NCI-H748 treated with DMSO at 0.1 percent for 48 hours (cell line): ENCODE measurements around the gene PTPRN2.
A peak's percentile ranks its signal among the peaks of the same experiment; 100 is the strongest.
"Not testable (repeated sequence)": the region's sequence is repeated elsewhere in the genome, so short reads cannot be mapped to it uniquely, and the experiment has no call there.

Experiments
- DNase-seq: peaks from one replicate; lab custom pipeline; 2025; lab: John Stamatoyannopoulos, UW

Gene PTPRN2

DNA sequence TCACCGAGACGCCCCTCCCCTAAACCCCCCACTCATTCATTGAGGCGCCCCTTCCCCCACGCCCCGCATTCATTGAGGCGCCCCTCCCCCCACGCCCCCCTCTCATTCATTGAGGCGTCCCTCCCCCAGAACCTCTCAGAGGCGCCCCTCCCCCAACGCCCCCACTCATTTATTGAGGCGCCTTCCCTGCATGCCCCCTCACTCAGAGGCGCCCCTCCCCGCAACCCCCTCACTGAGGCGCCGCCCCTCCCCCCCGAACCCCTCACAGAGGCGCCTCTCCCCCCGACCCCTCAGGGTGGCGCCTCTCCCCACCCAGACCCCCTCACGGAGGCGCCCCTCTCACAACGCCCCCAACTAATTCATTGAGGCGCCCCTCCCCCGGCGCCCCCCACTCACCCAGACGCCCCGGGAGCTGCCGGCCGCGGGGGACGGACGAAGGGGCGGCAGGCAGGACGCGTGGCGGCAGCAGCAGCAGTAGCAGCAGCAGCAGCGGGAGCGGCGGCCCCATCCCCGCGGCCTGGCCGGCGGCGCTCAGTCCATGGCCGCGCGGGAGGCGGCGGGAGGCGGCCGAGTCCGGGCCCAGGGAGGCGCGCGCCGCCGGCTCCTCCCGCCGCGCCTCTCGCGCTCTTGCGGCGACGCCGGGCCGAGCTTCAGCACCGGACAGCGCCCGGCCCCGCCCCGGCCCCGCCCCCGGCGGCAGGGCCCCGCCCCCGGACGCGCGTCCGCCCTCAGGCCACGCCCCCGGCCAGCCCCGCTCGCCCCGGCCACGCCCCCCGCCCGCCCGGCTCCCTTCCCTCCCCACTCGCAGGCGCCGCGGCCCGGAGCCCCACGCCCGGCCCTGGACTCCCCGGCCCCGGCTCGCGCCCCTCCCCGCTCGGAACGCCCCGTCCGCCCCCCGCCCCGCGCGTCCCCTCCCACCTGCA is at the start of gene PTPRN2:
PTPRN2 (minus strand) TSS at position 662 of the 923 bp plus-strand sequence.
- peak; percentile 16 for DNase-seq

DNA sequence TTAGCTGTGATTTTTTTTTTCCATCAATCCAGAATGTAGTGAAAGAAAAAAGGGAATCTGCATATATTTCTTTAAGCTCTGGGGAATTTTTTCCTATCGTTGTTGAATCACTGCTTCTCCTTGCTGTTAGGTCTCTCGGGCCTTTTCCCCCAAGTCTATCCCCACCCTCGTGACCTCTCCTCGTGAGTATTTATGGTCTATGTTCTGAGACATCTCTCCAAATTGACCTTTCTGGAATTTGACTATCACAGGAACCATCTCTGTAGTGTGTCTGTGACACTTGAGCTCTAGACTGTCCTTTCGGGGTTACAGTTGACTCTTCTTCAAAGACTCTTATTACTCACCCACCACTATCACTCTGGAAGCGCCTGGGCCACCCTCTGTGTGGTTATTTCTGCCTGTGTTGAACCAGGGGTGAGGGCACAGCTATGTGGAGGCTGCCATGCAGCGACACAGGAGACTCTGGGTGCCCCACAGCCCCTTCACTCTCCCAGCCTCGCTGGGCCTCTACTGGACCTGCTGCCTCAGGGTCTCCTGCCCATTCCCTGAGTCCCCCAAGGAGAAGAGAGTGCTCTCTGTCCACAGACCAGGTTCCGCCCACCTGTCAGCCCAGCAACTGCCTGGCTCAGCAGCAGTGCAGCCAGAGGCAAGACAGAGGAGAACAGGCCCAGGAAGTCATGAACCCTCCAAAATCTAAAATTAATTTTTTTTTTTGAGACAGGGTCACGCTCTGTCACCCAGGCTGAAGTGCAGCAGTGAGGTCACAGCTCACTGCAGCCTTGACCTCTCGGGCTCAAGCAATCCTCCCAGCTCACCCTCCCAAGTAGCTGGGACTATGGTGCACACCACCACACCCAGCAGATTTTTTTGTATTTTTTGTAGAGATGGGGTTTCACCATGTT is 45.7 kb upstream of the PTPRN2 start:
- no peak for DNase-seq

DNA sequence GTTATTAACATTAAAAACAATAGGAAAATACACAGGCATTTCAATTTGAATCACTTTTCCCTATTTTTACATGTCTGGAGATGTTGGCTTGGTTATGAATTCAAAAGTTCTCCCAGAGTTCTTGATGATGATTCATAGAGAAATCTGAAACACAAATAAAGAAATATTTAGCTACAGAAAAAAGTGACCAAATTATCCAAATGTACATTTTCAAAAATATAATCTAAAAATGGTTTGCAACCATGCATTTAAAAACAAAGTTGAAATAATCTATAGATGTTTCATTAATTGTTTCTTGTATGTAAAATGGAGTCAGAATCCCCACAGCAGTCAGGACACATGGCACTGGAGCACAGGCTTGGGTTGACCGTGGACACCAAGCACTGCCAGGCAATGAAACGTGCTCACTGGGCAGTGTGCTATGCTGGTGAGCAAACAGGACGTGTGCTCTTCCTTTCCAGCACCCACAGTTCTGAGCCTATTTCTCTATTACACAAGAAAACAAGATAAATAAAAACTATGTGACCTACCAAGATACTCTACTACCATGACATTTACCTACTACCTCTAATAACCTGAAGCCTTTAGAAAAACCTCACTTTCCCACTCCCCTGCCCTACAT is 44.1 kb upstream of the PTPRN2 start:
- DNase-seq = no peak

DNA sequence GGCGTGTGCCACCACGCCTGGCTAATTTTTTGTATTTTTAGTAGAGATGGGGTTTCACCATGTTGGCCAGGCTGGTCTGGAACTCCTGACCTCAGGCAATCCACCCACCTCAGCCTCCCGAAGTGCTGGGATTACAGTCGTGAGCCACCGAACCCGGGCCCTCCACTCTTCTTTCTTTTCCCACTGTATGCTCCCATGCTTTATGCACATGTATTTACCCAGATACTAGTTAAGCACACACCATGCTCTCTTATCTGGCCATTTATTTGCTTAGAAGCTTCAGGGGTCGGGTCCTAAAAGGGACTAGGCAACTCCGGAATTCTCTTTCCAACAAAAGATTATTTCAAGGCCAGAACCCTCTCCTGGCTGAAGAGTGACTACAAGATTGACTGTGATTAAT is 38.7 kb upstream of the PTPRN2 start:
- not testable (repeated sequence) for DNase-seq

DNA sequence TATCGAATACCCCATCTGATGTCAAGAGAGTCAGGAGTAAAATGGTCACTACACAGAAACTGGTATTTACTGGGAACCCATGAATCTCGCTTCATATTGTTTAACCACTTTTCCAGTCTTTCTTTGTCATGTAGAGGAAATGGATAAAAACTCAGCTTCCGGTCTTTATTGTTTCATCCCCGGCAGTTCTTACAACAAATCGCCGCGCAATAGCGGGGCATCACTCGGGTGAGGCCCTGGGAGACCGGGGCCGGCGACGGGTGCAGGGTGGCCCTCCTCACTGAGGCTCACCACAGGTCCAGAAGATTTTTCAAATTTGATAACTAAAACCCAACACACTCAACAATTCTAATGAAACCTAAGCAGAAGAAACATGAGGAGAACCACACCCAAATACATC is 35.6 kb upstream of the PTPRN2 start:
- DNase-seq = no peak

DNA sequence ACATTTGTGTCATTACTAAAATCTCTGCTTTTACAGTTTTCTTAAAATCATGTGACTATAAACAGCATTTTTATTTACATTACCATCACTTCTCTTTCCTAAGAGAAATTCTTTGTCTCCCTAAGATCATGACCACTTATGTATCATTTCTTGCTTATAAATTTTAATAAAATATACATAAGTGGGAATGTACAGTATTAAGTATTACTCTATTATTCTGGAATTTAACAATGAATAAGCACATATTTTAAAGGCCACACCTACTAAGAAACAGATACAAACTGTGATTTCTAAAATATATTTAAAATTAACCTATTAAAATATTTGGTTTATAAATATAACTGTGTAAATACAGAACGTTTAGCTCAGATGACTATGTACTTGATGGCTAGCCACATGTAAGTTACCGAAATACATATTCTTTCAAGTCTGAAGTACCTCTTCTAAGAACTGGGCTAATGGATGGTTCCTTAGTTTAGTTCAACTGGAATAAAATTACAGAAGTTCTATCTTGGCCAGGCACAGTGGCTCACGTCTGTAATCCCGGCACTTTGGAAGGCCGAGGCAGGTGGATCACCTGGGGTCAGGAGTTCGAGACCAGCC is 33.3 kb upstream of the PTPRN2 start:
- DNase-seq = no peak

DNA sequence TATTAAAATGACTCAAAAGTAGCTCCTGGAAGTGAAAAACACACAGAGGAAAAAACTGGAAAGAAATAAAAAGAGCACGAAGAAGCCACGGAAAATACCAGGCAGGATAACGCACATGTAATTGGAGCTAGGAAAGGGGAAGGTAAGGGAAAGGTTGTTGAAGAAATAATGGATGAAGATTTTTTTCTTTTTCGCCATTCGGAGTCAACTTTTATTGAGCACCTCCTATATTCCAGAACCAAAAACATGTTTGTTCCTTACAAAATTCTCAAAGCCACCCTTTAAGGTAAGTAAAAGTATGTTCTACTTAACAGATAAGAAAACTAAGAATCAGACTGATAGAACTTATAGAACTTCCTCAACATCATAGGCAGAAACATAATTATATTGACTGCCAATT is 32.8 kb upstream of the PTPRN2 start:
- no peak for DNase-seq

DNA sequence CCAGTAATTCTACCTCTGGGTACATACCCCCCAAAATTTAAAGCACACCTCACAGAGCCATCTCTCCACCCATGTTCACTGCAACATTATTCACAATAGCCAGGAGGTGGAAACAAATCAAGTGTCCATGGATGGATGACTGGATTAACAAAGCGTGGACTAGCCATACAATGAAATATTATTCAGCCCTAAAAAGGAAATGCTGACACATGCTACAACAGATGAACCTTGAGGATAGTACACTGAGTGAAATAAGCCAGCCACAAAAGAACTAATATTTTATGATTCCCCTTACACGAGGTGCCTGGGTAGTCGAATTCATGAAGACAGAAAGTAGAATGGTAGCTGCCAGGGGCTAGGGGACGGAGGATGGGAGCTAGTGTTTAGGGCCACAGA is 31.1 kb upstream of the PTPRN2 start:
- no peak for DNase-seq

DNA sequence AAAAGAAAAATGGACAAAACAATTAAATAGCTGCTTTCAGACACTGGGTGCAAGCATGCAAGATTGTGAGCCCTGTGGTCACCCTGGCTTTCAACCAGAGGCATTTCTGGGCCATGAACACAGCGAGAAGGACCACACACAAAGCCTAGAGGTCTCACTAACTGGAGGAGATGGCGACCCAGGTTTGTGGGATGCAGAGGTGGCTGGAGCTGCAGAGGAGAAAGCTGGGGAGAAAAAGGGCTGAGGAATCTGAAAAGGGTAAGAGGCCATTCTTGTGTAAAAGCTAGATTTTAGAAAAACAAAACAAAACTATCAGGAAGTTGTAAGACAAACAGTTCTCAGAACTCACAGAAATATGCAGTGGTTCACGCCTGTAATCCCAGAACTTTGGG is 30.1 kb upstream of the PTPRN2 start:
- DNase-seq = no peak

DNA sequence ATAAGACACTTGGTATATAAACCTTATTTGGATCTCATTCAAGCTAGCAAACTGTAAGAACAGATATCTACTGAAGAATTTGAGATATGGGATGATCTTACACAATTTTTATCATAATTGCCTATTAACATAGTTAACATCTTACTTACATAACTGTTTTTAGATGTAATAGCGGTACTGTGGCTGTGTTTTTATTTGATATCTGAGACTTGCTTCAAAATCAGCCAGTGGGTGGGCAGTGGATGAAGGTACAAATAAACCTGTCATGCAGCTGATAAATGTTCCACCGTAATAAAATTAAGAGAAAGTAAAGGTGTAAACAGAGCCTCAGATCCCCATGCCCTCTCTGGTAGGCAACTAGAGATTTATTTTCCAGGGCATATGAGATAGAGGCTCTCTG is 28.4 kb upstream of the PTPRN2 start:
- no peak for DNase-seq

DNA sequence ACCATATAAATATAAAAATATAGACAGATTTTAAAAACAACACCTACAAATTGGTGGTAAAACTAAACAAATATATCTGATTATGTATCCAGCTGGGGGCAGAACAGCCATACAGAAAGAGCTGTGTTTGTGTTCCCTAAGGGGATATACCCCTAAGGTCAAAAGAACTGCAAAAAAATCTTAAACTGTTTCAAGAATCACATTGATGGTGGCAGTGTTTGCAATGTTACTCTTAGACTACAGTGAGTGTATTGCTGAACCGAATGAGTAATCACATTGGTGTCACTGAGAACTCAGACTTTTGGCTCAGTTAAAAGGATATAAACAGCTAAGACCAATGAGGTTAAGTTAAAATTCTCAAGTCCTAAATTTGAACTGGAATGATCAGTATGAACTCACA is 27.1 kb upstream of the PTPRN2 start:
- DNase-seq = no peak

DNA sequence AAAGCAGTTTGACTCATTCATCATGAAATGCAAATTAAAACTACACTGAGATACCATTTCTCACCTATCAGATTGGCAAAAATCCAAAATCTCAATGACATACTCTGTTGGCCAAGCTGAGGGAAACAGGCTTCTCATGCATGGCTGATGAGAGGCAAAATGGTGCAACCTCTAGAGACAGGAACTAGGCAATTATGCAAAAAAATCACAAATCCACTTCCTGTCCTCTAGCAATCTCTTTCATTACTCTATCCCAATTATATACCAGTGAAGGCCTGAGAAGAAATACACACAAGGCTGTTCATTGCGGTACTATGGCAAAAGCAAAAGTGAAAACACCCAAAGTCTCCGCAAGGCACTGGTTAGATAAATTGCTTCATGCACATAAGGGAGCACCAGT is 25.9 kb upstream of the PTPRN2 start:
- DNase-seq = no peak

DNA sequence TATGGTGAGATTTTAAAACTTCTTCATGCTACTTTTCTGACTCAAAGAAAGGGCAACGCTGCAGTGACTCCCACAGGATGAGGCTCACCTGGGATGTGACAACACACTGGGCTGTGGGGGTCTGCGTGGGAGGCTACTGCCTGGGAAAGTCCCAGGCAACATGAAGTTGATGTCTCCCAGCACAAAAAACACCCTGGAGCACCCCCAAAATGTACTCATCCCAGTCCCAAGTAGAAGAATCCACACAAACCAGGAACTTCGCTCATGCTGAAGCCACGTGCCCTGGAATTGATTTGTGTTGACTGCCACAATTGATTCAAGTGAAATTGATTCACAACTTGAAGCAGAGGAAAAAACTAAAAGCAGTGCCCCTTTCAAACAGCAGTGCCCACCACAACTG is 24.9 kb upstream of the PTPRN2 start:
- no peak for DNase-seq

DNA sequence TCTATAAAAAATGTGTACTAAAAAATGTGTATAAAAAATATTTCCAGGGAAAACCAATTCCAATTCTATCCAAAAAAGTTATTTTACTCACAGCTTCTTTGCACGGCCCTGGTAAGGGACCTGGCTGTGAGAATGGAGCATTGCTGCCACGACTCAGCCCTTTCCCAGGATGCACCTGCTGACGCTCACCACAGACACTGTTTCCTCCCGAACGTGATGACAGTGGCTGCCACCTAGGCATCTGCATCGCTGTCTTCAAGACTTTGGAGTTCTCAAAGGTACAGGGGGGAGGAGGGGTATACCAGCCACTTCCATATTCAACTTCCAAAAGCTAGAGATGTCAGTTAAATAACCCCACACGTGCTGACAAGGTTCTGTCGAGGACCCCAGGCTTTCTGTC is 23.9 kb upstream of the PTPRN2 start:
- DNase-seq = no peak

DNA sequence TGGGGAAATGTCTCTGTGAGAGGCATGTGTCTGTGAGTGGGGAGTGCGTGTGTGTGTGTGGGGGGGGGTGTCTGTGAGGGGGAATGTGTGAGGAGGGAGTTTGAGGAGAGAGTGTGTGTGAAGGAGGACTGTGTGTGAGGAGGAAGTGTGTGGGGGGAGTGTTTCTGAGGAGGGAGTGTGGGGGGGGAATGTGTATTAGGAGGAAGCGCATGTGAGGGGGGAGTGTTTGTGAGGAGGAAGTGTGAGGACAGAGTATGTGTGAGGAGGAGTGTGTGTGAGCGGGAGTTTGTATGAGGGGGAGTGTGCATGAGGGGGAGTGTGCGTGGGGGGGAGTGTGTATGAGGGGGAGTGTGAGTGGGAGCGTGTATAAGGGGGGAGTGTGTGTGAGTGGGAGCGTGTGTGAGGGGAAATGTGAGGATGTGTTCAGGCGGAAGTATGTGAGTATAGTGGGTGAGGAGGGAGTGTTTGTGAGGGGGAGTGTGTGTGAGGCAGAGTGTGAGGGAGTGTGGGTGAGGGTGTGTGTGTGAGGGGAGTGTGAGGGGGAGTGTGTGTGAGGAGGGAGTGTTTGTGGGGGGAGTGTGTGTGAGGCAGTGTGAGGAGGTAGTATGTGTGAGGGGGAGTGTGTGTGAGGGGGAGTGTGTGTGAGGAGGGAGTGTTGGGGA is 21.8 kb upstream of the PTPRN2 start:
- no peak for DNase-seq

DNA sequence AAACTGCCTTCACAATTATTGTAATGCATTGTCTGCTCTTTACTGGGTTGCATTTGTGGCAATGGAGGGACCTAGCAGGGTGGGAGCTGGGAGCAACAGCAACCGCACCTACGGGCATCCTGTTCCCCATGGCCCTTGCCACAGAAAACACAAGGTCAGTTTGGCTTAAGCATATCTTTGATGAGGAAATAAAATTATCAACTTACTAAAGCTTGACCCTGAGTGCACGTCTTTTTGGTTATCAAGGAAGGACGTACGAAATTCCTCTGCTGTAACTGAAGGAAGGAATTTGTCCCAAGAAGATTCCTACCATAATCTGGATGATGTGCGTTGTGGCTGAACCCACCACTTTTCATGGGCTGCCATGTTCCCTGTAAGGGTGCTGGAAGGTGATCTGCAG is 19.9 kb upstream of the PTPRN2 start:
- no peak for DNase-seq

DNA sequence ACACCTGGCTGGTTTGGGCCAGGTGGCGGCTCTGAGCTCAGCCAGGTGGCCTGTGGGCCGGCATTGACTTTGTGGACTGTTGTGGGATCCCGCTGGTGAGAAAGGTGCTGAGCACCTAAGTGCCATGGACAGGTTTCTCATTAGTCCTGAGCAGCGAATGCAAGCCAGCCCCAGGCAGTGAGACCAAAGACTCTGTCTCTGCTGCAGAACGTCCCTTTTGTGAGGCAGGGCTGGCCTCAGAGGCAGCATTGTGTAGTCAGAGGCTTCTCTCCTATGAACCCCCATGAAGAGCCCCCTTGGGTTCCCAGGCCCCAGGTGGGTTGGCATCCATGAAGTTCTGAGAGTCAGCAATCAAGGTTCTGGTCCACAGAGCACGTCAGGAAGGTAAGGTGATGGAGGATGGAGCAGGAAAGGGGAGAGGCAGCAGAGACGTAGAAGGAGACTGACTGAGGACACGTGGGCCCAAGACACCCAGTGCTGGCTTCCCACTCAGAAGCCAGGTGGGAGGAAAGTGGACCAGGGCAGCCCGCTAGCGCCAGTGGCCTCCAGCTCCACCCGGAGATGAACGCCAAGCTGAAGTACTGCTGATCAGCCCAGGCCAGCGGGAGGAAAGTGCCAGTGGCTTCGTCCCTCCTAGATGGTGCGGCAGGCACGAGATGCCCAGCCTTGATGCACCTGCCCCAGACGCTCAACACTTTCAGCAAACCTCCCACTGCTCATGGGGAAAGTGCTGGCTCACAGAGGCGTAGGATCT is 19.2 kb upstream of the PTPRN2 start:
- no peak for DNase-seq

DNA sequence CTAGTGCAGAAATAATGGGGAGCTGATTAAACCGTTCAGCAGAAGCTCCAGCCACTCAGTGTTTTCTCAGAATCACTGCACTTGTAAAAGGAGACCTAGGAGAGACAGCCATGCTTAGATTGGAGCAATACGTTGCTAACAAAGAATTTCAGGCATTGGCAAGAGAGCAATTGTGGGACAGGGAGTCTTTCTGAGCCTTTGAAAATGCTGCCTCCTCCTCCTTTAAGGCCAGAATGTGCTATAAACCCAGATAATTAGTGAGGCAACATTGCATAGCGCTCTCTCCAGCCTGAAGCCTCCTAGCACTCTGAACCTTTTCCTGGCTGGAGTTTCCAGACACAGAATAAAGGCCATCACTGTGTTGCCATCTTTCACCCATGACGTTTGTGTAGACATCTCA is 18.5 kb upstream of the PTPRN2 start:
- DNase-seq = no peak

DNA sequence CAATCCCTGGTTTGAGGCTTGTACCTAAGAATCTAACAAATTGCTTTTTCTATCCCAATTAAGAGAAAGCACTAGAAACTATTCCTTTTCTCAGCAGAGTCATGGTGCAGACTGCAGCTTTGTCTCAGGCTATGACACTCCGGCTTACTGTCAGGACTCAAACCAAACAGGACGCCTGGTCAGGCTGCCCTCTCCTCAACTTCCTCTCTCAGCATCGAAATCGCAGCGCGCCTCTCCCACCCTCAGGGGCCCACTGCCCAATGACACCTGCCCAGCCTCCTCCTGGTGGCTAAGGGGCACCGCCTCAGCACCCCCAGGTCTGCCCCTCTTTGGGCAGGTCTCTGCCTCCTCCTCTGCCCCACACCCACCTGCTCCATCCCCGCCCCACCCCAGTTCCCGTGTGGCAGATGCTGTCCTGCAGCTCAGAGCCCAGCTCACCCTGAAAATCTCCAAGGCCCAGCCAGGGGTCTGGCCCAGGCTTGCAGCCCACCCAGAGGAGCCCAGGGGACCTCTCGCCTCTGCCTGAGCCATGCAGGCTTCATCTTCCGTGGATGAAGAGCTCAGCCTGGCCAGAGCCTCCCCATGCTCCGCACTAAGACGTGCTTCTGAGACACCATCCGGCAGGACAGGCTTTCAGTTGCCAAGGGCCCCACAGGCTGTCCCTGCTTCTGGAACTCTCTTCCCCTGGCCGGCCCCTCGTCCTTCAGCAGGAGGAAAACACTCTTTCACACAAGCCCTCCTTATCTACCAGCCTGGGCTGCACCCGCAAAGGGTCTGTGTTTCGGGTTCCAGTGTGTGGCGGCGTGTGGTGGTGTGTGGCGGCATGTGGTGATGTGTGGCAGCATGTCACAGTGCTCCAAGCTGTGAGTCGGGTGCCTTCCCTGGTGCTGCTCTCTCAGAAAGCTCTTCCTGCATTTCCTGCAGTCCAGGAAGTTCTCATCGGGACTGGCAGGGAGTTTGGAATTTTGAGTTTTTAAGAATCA is 16.4 kb upstream of the PTPRN2 start:
- DNase-seq = no peak
